CD4-positive, CD25-positive, alpha-beta regulatory T cell (primary cell): ENCODE measurements around the gene DRC7. TPM values are rescaled to one million over a fixed set of nuclear protein-coding genes. Genes with fewer than 3 reads are reported as not detected.

Experiments used
- ATAC-seq, 2 donors: fragments of 150-1000 bp; cut with Tn5 transposase; one replicate each; pipeline ENCODE4 v1.10.0; 2021; ENCODE audit warnings: low read depth in 2 of 2, moderate number of reproducible peaks in 2 of 2, moderate library complexity in 1 of 2
- DNase-seq, 3 donors: peaks; one replicate each; pipeline versions ENCODE4 v3.0.0 to v3.0.0-alpha.2; 2012 to 2022; ENCODE audit warnings: mixed read lengths in 1 of 3
- H3K27ac ChIP-seq: one replicate; pipeline ENCODE4 v1.7.0; 2013; ENCODE audit warnings: mild to moderate bottlenecking, low read length; ENCODE audit not compliant: insufficient read depth, poor library complexity, severe bottlenecking
- H3K27me3 ChIP-seq: one replicate; pipeline ENCODE4 v1.7.0; 2013; ENCODE audit warnings: low read length; ENCODE audit not compliant: control insufficient read depth, insufficient read depth
- H3K36me3 ChIP-seq: one replicate; pipeline ENCODE4 v1.7.0; 2013; ENCODE audit warnings: mild to moderate bottlenecking, low read length, moderate library complexity; ENCODE audit not compliant: control insufficient read depth, insufficient read depth
- H3K4me1 ChIP-seq: 2 replicates; pipeline ENCODE4 v1.7.0; 2013; ENCODE audit warnings: mild to moderate bottlenecking, low read length; ENCODE audit not compliant: insufficient read depth, control insufficient read depth, poor library complexity, severe bottlenecking
- H3K4me3 ChIP-seq: one replicate; pipeline ENCODE4 v1.7.0; 2013; ENCODE audit warnings: low read depth, mild to moderate bottlenecking, low read length, moderate library complexity
- H3K9me3 ChIP-seq, 2 experiments: 1 replicate in 1 of 2; 2 replicates in 1 of 2; pipeline ENCODE4 v1.7.0; 2013; ENCODE audit warnings: low read length in 2 of 2, mild to moderate bottlenecking in 1 of 2, moderate library complexity in 1 of 2; ENCODE audit not compliant: control insufficient read depth in 2 of 2
- H3K27ac Mint-ChIP-seq, 3 donors: one replicate each; pipeline ENCODE4 v1.8.0; 2020 to 2022; ENCODE audit warnings: mild to moderate bottlenecking in 3 of 3, mixed read lengths in 3 of 3, moderate library complexity in 2 of 3
- H3K27me3 Mint-ChIP-seq: one replicate; pipeline ENCODE4 v1.8.0; 2022; ENCODE audit warnings: mild to moderate bottlenecking, mixed read lengths
- H3K36me3 Mint-ChIP-seq: one replicate; pipeline ENCODE4 v1.8.0; 2020; ENCODE audit warnings: mixed read lengths
- H3K4me1 Mint-ChIP-seq, 4 donors: one replicate each; pipeline ENCODE4 v1.8.0; 2020 to 2022; ENCODE audit warnings: mixed read lengths in 4 of 4, mild to moderate bottlenecking in 1 of 4
- H3K4me3 Mint-ChIP-seq, 4 donors: one replicate each; pipeline ENCODE4 v1.8.0; 2020 to 2022; ENCODE audit warnings: mild to moderate bottlenecking in 4 of 4, mixed read lengths in 4 of 4, moderate library complexity in 3 of 4
- H3K9me3 Mint-ChIP-seq, 7 donors: one replicate each; pipeline ENCODE4 v1.8.0; 2020 to 2022; ENCODE audit warnings: mixed read lengths in 7 of 7, mild to moderate bottlenecking in 3 of 7, moderate library complexity in 2 of 7
- polyA plus RNA-seq, 4 donors: library from polyadenylated mRNA; unstranded; fragments of 300-500 nt; fragmentation: Illumina TruSeq; gene quantifications; one replicate each; pipeline ENCODE4 v1.2.3, GENCODE V29; 2021
- total RNA-seq: library from RNA; stranded (reverse); gene quantifications from one replicate; pipeline ENCODE4 v1.2.3, GENCODE V29; 2022

Gene DRC7
- total and polyA plus RNA-seq, 5 donors from 2014 or later = not detected

GRCh38 chr16:57781349-57781740 is 86.7 kb downstream of the DRC7 start:
- Mint-ChIP-seq H3K4me3 (no peak overlapping the region), H3K27me3 (peaks cover 13% of the 10 kb centered on the region), H3K9me3 (peaks cover 0 to 1% (median 0%) of the 10 kb centered on the region in 7 donors), H3K27ac (peak overlapping the region in 1 of 3 donors; percentile 32), H3K36me3 (no peaks in the 10 kb centered on the region), H3K4me1 (no peaks in the 10 kb centered on the region)
- Histone ChIP-seq H3K36me3 (no peaks in the 10 kb centered on the region), H3K9me3 (no peaks in the 10 kb centered on the region), H3K27me3 (no peaks in the 10 kb centered on the region), H3K27ac (no peak overlapping the region), H3K4me1 (no peaks in the 10 kb centered on the region), H3K4me3 (no peak overlapping the region)
- ATAC-seq (no peak), DNase-seq (no peak)

Other genes with a start within 250 kb of the DRC7 start
- 27.1 TPM for gene CIAPIN1, start 247.4 kb upstream of the DRC7 start, total RNA-seq
- gene CIAPIN1, start 247.4 kb upstream of the DRC7 start, polyA plus RNA-seq = 10 to 100 TPM; 49.2 to 56.5 (median 53.3) TPM
- 18.5 TPM for gene COQ9, start 247.3 kb upstream of the DRC7 start, total RNA-seq
- 10 to 100 TPM; 24.4 to 33.6 (median 27.8) TPM for gene COQ9, start 247.3 kb upstream of the DRC7 start, polyA plus RNA-seq
- 79.8 TPM for gene POLR2C, start 232.1 kb upstream of the DRC7 start, total RNA-seq
- gene POLR2C, start 232.1 kb upstream of the DRC7 start, polyA plus RNA-seq = 10 to 100 TPM; 41.9 to 48.0 (median 45.3) TPM
- 1.8 TPM for gene DOK4, start 208.3 kb upstream of the DRC7 start, total RNA-seq
- 1 to 10 TPM in 3 of 4 donors, under 1 TPM in 1; 0.99 to 1.4 (median 1.1) TPM for gene DOK4, start 208.3 kb upstream of the DRC7 start, polyA plus RNA-seq
- 4.7 TPM for gene CCDC102A, start 158.2 kb upstream of the DRC7 start, total RNA-seq
- gene CCDC102A, start 158.2 kb upstream of the DRC7 start, polyA plus RNA-seq = 1 to 10 TPM; 1.9 to 4.0 (median 2.8) TPM
- gene ADGRG5, start 152.2 kb upstream of the DRC7 start, total RNA-seq = 0.72 TPM
- gene ADGRG5, start 152.2 kb upstream of the DRC7 start, polyA plus RNA-seq = 1 to 10 TPM in 1 of 4 donors, under 1 TPM in 3; 0.26 to 1.1 (median 0.51) TPM
- 1.2 TPM for gene ADGRG1, start 66.2 kb upstream of the DRC7 start, total RNA-seq
- under 1 TPM in 3 of 4 donors, not detected in 1; 0.16 to 0.48 (median 0.33) TPM for gene ADGRG1, start 66.2 kb upstream of the DRC7 start, polyA plus RNA-seq
- gene ADGRG3, start 26.5 kb upstream of the DRC7 start, total RNA-seq = 0.32 TPM
- not detected for gene ADGRG3, start 26.5 kb upstream of the DRC7 start, polyA plus RNA-seq
- gene KATNB1, start 41.0 kb downstream of the DRC7 start, total RNA-seq = 16.4 TPM
- gene KATNB1, start 41.0 kb downstream of the DRC7 start, polyA plus RNA-seq = 10 to 100 TPM; 12.8 to 20.3 (median 18.7) TPM
- 1.2 TPM for gene KIFC3, start 107.7 kb downstream of the DRC7 start, total RNA-seq
- gene KIFC3, start 107.7 kb downstream of the DRC7 start, polyA plus RNA-seq = not detected